DMS79 treated with DMSO at 0.1 percent for 48 hours (cell line): ENCODE data around the gene ENDOU.

ENCODE experiments used
- DNase-seq: peaks from one replicate; lab custom pipeline; 2025; lab: John Stamatoyannopoulos, UW

The ENDOU gene

DNA sequence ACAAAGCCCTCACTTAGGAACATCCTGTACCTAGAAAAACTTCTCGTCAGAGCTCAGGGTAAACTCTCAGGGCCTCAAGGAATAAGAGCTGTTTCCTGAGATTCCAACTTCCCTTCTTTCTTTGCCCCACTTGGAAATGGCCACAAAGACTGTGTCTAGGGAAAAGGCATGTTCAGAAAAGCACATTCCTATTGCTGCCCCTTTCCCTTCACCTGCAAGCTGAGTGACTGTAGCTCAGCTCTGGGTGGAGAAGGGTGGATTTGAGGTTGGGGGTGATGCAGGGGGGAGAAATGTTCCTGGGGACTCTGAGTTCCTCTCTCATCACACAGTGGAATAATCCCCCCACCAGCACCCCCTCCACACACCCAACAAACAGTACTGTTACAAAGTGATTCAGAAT lies 6.8 kb downstream of the ENDOU start:
- no peak for DNase-seq

DNA sequence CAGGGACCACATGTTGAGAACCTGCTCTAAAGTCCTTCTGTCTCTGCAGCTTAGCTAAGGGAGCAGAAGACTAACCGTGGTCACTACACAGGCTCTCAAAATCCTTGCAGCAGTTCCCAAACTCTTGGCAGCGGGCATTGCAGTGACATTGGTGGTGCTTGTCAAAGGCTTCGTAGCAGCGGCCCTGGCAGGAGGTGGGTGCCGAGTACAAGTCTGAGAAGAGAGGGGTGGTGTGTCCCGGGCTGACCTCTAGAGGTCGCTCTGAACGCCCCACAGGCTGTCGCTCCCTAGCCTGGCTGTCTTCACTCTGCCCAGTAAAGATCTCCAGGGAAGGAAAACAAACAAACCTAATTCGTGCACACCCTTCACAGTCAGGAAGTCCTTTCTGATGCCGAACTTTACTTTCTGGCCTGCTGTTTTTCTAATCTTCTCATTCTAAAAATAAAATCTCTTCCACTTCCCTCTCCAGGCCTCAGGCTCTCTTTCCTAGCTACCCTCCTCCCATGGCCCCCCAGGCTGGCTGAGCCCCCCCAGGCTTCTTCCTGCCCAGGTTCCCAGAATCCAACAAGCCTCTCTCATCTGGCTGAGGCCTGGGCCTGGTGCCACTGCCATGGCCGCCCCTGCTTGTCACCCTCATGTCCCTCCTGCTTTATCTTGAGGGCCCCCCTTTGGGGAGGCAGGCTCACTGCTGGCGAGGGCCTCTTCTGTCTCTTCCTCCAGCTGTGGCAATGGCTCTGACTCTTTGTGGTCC lies 7.7 kb downstream of the ENDOU start:
- no peak for DNase-seq

DNA sequence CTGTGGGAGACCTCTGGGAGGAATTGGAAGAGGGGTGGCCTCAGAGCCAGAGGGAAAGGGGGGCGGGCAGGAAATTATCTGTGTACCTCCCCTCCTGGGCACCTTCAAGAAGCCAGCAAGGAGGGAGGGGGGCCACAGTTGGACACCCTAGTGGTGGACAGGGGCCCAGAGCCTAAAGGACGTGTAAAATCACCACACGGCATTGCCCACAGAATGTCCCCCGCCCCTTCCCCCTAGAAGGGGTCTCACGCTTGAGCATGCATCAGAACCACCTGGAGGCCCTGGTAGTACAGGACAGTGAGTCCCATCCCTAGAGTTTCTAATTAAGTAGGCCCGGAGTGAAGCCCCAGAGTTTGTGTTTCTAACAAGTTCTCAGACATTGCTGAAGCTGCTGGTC lies 8.2 kb downstream of the ENDOU start:
- DNase-seq, result no peak

DNA sequence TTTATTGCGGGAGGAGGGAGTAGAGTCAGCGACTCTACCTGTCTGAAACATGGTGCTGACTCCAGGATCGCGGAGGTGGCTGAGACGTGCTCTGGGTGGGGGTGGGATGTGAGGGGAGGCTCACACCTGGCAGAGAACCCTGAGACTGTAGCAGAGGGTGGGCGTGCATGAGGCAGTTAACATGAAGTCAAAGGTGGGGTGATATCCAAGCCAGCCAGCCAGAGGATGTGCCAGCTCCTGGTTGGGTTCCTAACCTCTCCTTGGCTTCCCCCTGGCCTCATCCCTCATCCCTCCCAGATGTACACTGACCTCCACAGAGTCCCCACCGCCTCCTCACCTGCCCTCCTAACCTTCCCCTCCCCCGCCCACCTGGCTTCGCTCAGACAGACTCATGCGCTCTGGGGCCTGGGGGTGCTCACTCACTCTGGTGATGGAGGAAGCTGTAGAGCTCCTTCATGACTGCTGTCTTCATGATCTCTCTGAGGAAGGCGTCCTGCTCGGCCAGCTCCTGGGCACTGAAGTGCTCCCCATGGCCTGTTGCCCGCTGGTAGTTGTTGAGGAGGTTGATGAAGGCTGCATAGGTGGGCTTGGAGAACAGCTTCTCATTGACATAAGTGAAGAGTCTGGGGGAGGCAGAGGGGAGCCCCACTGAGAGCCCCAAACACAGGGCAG lies 9.3 kb downstream of the ENDOU start:
- DNase-seq, result no peak

GRCh38 chr12:47715393-47715876 lies 9.9 kb downstream of the ENDOU start:
- peak; percentile 74 for DNase-seq

DNA sequence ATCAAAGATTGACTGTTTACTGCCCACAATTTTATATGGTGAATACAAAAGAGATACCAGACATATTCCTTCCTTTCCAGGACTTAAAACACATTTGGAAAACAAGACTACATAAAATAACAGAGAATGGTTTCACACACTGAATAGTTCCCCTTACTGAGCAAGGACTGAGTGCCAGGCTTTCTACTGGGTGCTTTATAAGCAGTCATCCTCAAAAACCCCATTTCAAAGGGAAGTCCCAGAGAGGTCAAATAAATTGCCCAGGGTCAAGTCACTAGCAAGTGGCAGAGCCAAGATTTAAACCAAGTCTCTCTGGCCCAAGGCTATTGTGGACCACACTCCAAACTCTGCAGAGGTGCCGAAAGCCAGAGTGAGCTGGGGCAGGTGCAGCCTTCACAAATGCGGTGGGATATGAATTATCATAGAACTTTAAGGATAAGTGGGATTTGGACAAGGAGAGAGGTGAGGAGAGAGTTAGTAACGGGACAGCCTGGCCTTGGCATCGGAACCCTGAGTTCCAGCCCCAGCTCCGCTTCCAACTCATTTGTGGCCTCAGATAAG lies 10.4 kb downstream of the ENDOU start:
- DNase-seq, result no peak

DNA sequence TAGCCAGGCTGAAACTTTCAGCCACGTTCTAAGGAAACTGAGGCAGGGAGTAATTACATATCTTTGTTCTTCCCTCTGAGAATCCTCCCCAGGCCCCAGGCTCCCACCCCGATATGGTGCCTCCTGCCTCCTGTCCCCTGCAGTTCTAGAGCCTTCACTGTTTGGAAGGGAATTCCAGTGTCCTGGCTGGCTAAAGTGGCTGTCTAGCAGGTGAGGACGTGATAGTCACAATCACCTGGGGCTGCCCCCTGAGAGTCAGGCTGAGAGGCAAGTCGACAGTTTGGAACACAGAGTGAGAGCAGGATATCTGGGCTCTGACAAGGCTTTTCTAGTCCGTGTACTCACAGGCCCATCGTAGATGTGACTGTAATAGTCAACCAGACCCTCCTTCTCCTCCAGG lies 13.1 kb downstream of the ENDOU start:
- no peak for DNase-seq

- no peak for DNase-seq
These were observed 13.8 kb downstream of the ENDOU start for GRCh38 chr12:47711448-47711847.

DNA sequence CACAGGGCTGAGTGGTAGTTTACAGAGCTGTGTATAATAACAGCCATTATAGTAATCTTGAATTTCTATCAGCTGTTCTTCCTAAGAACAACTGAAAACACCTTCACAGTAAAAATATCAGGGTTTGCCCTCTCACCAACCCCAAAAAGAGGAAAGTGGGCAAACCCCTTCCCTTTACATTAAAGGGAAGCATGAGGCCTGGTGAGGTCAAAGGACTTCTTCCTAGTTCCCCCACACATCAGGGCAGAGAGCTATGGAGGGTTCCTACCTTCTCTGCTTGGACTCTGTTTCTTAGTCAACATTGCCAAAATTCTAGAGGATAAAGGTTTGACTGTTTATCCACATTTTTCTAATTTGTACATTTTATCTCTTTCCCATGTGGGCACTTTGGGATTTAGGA lies 15.0 kb downstream of the ENDOU start:
- no peak for DNase-seq

DNA sequence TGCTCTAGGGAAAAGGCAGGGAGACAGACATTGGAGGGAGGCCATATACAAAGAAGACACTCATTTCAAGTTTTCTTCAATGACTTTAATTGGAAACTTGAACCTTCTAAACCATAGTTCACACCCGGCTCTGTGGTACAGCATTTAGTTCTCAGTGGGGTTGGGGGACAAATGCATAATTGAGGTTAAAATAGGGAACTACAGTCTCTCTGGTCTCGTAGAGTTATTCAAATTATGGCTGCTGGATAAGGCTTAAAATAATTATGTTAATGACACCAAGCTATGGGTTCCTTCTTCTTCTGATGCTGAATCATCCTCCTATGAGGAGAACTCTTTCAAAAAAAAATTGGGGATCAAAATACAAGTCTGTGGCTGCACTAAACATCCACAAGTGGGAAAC lies 15.6 kb downstream of the ENDOU start:
- DNase-seq, result no peak

GRCh38 chr12:47709237-47709636 lies 16.1 kb downstream of the ENDOU start:
- no peak for DNase-seq

DNA sequence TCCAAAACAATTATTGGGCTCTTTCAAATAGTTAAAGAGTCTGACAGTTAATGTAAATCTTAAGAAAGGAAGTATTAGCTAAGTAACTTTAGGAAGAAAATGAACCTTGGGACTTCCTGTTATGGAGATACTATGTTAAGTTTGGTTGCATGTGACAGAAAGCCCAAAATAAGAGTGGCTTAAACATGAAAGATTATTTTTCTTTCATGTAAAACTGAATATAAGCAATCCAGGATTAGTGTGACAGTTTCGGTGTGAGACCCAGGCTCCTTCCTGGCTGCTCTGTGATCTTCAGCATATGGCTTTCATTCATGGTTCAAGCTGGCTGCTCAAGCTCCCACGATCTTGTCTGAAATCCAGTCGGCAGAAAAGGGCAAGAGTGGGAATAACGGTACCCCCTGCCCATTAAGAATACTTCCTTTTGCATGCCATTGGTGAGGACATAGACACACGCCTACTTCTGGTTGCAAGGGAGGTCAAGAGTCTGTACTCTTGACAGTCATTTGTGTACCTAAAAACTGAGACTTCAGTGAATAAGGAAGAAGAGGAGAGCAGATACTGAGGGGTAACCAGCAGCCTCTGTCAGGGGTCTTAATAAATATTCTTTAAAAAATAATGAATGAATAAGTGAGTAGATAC lies 17.3 kb downstream of the ENDOU start:
- DNase-seq, result no peak

DNA sequence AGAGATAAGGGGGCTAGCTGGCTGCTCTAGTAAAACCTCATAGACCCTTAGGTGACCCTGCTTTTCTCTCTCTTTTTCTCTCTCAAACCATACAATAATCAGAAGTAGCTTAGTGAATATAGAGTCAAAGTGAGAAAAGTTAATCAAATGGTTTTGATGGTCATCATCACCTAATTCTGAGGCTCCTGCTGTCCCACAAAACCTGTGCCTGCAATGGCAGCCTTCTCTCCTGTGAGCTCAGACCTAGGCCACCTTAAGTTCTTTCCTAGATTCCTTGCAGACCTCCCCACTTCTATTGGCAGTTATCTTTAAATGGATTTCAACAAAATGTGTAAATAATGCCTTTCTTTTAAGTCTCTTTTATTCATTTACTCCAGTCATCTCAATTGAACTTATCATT lies 17.9 kb downstream of the ENDOU start:
- DNase-seq, result no peak

DNA sequence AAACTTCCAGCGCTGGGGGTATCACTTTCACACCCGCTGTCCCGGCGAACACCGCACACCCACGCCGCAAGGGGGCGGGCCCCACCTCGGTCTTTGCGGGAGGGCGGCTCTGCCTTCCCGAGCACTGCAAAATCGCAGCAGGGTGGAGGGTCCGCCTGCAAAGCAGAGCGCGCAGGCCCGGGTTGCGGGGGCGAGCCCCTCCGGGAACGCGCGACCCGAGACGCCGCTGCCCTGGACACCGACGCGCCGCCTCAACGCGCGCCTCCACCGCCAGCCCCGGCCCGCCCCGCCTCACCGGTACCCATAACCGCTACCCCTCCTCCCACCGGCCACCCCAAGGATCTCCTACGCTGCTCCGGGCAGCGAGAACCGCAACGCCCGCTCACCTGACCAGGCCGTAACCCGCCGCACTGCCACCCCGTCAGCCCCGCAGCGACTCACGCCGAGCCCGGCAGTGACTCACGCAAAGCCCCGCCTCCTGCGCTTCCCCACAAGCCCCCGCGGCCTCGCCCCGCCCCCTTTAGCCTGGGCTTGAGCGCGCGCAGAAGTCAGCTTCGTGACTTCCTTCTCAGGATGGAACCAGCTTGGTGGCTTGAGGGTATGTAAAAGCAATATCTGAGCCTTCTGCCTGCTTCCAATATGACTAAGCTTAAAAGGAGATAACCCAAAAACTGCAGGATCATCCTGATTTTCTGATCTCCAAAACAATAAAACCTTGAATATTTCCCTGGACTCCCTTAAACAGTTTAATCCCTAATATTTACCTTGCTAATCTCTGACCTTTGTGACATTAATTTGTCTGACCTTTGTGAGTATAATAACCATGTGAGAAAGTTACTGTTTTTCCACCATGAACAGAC lies 19.5 kb downstream of the ENDOU start, which contains the start of gene RPAP3:
Gene RPAP3 (minus strand): TSS at position 465 of the 860 bp plus-strand sequence. CDS start 3,190 bp downstream, outside the sequence.
- DNase-seq, result peak; percentile 81

- DNase-seq, result no peak
These were observed 20.1 kb downstream of the ENDOU start for GRCh38 chr12:47705229-47705565.

DNA sequence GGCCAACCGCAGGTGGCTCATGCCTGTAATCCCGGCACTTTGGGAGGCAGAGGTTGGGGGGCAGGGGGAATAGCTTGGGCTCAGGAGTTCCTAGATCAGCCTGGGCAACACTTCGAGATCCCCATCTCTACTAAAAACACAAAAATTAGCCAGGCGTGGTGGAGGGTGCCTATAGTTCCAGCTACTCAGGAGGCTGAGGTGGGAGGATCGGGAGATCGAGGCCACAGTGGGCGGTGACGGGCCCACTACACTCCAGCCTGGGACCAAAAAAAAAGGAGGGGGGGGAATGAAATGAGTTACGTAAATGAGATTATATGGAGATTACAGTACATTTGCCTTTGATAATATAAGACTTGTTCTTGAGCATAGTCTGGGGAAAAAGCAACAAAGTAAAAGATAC lies 20.6 kb downstream of the ENDOU start:
- DNase-seq, result no peak

- DNase-seq, result no peak
These were observed 25.0 kb downstream of the ENDOU start for GRCh38 chr12:47700263-47700662.

DNA sequence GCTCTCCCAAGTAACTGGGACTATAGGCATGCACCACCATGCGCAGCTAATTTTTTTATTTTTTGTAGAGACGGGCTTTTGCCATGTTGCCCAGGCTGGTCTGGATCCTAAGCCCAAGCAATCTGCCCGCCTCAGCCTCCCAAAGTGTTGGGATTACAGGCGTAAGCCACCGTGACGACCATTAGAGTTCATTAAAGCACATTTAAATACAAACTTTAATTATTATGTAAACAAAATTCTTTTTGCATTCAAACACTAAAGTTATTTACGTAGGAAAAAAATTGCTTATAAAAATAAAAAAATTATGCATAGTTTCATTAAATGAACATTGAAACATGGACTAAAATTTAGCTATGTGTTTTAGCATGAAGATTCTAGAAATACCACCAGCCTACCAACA lies 26.7 kb downstream of the ENDOU start:
- no peak for DNase-seq

DNA sequence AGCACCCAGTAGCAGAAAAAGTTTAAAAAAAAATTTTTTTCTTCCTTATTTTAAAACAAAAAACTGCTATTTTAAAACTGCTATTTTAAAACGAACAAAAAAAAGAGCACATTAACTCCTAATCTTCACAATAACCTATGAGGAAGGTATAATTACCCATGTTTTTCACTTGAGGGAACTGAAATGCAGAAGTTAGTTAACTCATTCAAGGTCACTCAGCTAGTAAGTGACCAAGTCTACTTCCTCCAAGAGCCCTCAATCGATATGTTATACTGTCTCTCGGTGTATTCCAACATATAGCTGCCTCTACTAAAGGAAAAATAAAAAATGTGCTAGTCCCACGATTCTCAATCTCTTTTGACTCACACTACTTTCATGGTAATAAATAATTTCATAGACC lies 27.2 kb downstream of the ENDOU start:
- DNase-seq, result no peak

DNA sequence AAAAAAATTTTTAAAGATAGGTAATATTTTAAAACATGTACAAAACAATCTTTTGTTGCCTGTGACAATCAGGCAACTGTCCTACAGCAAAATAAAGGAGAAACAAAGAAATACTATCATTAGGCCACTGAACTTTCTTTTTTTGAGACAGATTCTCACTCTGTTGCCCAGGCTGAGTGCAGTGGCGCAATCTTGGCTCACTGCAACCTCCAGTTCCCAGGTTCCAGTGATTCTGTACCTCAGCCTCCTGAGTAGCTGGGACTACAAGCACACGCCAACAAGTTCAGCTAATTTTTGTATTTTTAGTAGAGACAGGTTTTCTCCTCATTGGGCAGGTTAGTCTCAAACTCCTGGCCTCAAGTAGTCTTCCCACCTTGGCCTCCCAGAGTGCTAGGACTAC lies 36.1 kb downstream of the ENDOU start:
- DNase-seq, result no peak

DNA sequence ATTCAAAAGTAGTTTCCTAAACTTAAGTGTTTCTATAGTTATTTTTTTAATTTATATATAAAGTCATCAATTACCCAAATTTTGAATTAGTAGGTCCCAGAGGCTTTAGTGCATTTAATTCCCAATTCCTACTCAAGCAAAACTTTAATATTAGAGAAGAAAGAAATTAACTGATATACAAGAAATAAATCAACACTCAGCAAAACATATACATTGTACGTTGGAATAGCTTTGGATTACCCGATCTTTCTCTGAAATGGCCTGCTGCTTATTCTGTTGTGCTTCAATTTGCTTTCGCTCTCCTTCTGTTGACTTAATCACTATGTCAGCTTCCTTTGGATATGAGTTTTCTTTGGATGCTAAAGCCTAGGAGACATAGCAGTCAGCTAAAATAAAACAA lies 37.7 kb downstream of the ENDOU start:
- no peak for DNase-seq
